Activated CD4-positive, alpha-beta T cell treated with anti-CD3 and anti-CD28 coated beads for 24 hours (primary cell): Measurements from ENCODE around the gene ITGA4.
A peak's percentile ranks its signal among the peaks of the same experiment; 100 is the strongest.

Experiments
- DNase-seq, 2 donors: peaks; one replicate each; pipeline ENCODE4 v3.0.0-alpha.2; 2020; ENCODE audit warnings: low read depth in 2 of 2

Gene ITGA4

GRCh38 chr2:181458871-181459270 lies 1.7 kb downstream of the ITGA4 start:
- no peak for DNase-seq

GRCh38 chr2:181459621-181460021 lies 2.4 kb downstream of the ITGA4 start:
- no peak for DNase-seq

- DNase-seq, result no peak
Observed at GRCh38 chr2:181461056-181461997, 4.1 kb downstream of the ITGA4 start.

- DNase-seq, result no peak
Observed at GRCh38 chr2:181462033-181462432, 4.8 kb downstream of the ITGA4 start.

- no peak for DNase-seq
Observed at GRCh38 chr2:181463588-181463987, 6.4 kb downstream of the ITGA4 start.

- DNase-seq, result no peak
Observed at GRCh38 chr2:181464966-181465365, 7.8 kb downstream of the ITGA4 start.

GRCh38 chr2:181465676-181466375 lies 8.6 kb downstream of the ITGA4 start:
- no peak for DNase-seq

GRCh38 chr2:181466661-181467576 lies 9.7 kb downstream of the ITGA4 start:
- peak; percentile 68 to 70 for DNase-seq

GRCh38 chr2:181467966-181468707 lies 11.0 kb downstream of the ITGA4 start:
- no peak for DNase-seq

- no peak for DNase-seq
Observed at GRCh38 chr2:181468811-181469210, 11.6 kb downstream of the ITGA4 start.

- DNase-seq, result no peak
Observed at GRCh38 chr2:181471226-181471625, 14.0 kb downstream of the ITGA4 start.

- no peak for DNase-seq
Observed at GRCh38 chr2:181471783-181472182, 14.6 kb downstream of the ITGA4 start.

GRCh38 chr2:181472990-181473389 lies 15.8 kb downstream of the ITGA4 start:
- no peak for DNase-seq

- DNase-seq, result no peak
Observed at GRCh38 chr2:181474222-181474881, 17.2 kb downstream of the ITGA4 start.

GRCh38 chr2:181483211-181483610 lies 26.0 kb downstream of the ITGA4 start:
- no peak for DNase-seq

GRCh38 chr2:181483876-181484275 lies 26.7 kb downstream of the ITGA4 start:
- DNase-seq, result no peak

- no peak for DNase-seq
Observed at GRCh38 chr2:181484851-181485637, 27.9 kb downstream of the ITGA4 start.

GRCh38 chr2:181485638-181485946 lies 28.4 kb downstream of the ITGA4 start:
- DNase-seq, result no peak

GRCh38 chr2:181499231-181499630 lies 42.0 kb downstream of the ITGA4 start:
- no peak for DNase-seq

- no peak for DNase-seq
Observed at GRCh38 chr2:181500201-181500600, 43.0 kb downstream of the ITGA4 start.
